HepG2 (cell line): ENCODE measurements around the gene NELL2.

Experiments used
- ARNT2 ChIP-seq: sonication (generic); formaldehyde crosslinking; IDR thresholded peaks from 2 replicates; pipeline ENCODE4 v1.8.0; 2022; ENCODE audit warnings: mild to moderate bottlenecking, low read depth, missing genetic modification reagents, moderate library complexity
- CHD2 ChIP-seq: IDR thresholded peaks from 2 replicates; pipeline ENCODE4 v1.6.1; 2011; ENCODE audit warnings: low read depth, low read length, improper control_type of control experiment
- MXI1 ChIP-seq: IDR thresholded peaks from 3 replicates; pipeline ENCODE4 v1.6.1; 2012; ENCODE audit warnings: low read depth, low read length, inconsistent platforms, borderline replicate concordance
- MYC ChIP-seq: sonication (generic); formaldehyde crosslinking; IDR thresholded peaks from 2 replicates; pipeline ENCODE4 v1.9.0; 2021; ENCODE audit warnings: missing genetic modification reagents, borderline replicate concordance
- NR2F1 ChIP-seq, 2 experiments: fragments of 450-650 bp in 1 of 2; formaldehyde crosslinking in 1 of 2; IDR thresholded peaks; 2 replicates each; pipeline versions ENCODE4 v1.5.0 to v1.6.1; 2016 to 2020; ENCODE audit warnings: mild to moderate bottlenecking in 1 of 2, missing compliant biosample characterization in 1 of 2, missing genetic modification reagents in 1 of 2, moderate library complexity in 1 of 2
- POLR2AphosphoS5 ChIP-seq: IDR thresholded peaks from 2 replicates; pipeline ENCODE4 v1.6.1; 2012; ENCODE audit warnings: low read depth, low read length
- PTBP1 ChIP-seq: fragments of 200-400 bp; formaldehyde crosslinking; IDR thresholded peaks from 2 replicates; pipeline ENCODE4 v1.6.1; 2018; ENCODE audit warnings: low read length, low read depth; ENCODE audit not compliant: poor library complexity, severe bottlenecking
- RELA ChIP-seq: sonication (generic); formaldehyde crosslinking; IDR thresholded peaks from 2 replicates; pipeline ENCODE4 v1.4.0; 2020; ENCODE audit warnings: missing genetic modification reagents
- SATB2 ChIP-seq: sonication (generic); formaldehyde crosslinking; IDR thresholded peaks from 2 replicates; pipeline ENCODE4 v1.5.0; 2020; ENCODE audit warnings: missing genetic modification reagents
- WIZ ChIP-seq: sonication (generic); formaldehyde crosslinking; IDR thresholded peaks from 2 replicates; pipeline ENCODE4 v1.5.1; 2020; ENCODE audit warnings: mild to moderate bottlenecking, missing genetic modification reagents
- ZFP41 ChIP-seq: sonication (generic); formaldehyde crosslinking; IDR thresholded peaks from 2 replicates; pipeline ENCODE4 v1.4.0; 2020; ENCODE audit warnings: mild to moderate bottlenecking, missing genetic modification reagents, borderline replicate concordance
- TF ChIP-seq, protein P1 (sequence below): sonication (generic); formaldehyde crosslinking; IDR thresholded peaks from 2 replicates; pipeline ENCODE4 v1.5.0; 2020; ENCODE audit warnings: mild to moderate bottlenecking, missing genetic modification reagents, moderate library complexity
- TF ChIP-seq, protein P2 (sequence below): sonication (generic); formaldehyde crosslinking; IDR thresholded peaks from 2 replicates; pipeline ENCODE4 v1.4.0; 2020; ENCODE audit warnings: mild to moderate bottlenecking, missing genetic modification reagents

DNA sequence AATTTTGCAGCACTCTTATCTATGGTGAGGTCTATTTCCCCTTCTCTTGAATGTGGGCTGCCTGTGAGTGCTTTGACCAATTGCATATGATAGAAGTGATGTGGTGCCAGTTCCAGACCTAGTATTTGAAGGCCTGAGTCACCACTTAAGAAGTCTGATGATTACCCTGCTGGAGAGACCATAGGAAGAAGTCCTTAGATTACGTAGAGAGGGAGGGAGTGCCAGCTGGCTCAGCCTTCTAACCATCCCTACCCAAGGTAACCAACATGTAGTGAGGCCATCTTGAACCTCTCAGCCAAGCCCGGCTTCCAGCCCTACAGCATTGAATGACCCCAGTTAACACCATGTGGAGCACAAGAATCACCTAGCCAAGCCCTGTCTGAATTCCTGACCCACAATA lies 166.9 kb downstream of the NELL2 start:
- TF ChIP-seq, protein P1, sequence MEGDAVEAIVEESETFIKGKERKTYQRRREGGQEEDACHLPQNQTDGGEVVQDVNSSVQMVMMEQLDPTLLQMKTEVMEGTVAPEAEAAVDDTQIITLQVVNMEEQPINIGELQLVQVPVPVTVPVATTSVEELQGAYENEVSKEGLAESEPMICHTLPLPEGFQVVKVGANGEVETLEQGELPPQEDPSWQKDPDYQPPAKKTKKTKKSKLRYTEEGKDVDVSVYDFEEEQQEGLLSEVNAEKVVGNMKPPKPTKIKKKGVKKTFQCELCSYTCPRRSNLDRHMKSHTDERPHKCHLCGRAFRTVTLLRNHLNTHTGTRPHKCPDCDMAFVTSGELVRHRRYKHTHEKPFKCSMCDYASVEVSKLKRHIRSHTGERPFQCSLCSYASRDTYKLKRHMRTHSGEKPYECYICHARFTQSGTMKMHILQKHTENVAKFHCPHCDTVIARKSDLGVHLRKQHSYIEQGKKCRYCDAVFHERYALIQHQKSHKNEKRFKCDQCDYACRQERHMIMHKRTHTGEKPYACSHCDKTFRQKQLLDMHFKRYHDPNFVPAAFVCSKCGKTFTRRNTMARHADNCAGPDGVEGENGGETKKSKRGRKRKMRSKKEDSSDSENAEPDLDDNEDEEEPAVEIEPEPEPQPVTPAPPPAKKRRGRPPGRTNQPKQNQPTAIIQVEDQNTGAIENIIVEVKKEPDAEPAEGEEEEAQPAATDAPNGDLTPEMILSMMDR (CRISPR knock-in tag) = no peak
- TF ChIP-seq MXI1 = no peak
- no peak for TF ChIP-seq WIZ
- TF ChIP-seq POLR2AphosphoS5 = no peak
- TF ChIP-seq, protein P2, sequence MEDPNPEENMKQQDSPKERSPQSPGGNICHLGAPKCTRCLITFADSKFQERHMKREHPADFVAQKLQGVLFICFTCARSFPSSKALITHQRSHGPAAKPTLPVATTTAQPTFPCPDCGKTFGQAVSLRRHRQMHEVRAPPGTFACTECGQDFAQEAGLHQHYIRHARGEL (CRISPR knock-in tag) = no peak
- TF ChIP-seq PTBP1 = no peak
- no peak for TF ChIP-seq ARNT2 (CRISPR knock-in tag)
- no peak for TF ChIP-seq MYC (CRISPR knock-in tag)
- no peak for TF ChIP-seq RELA (CRISPR knock-in tag)
- TF ChIP-seq SATB2 (CRISPR knock-in tag) = no peak
- TF ChIP-seq ZFP41 (CRISPR knock-in tag) = no peak
- no peak for TF ChIP-seq CHD2
- TF ChIP-seq NR2F1 (CRISPR knock-in tag; IDR thresholded peaks at IDR 0.05) = no peak
